Measurements from ENCODE around the gene GIMAP7. TPM values are rescaled to one million over a fixed set of nuclear protein-coding genes. Genes with fewer than 3 reads are reported as not detected.

The GIMAP7 gene
- total RNA-seq, 1 donor from 2014 or later: not detected

DNA sequence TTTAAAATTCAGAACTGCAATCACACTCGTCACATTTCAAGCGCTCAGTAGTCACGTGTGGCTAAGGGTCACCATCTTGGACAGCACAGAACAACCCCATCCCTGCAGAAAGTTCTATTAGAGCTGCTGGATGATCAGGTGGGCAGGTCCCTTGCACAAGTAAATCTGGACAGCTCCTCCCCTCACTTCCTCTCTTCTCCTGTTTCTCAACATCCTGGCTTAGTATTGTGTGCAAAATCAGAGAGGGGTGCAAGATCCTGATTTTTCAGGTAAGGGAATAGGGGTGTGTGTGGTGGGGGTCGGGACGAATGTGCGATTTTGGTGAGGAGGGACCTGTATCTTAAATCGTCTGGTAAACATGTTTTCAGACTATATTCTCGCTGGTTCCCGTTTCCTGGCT, 52.5 kb downstream of the GIMAP7 start, which contains the start of gene GIMAP4:
TSS of gene GIMAP4 (plus strand) at position 222 of the 400 bp plus-strand sequence. CDS start 2,512 bp downstream, outside the sequence.
- peaks cover 3% of the 10 kb centered on the region for H3K27me3 Mint-ChIP-seq
- H3K9me3 Mint-ChIP-seq: no peaks in the 10 kb centered on the region
- no peak within 1 kb of the TSS for H3K4me3 Mint-ChIP-seq
- TF ChIP-seq, protein P1, sequence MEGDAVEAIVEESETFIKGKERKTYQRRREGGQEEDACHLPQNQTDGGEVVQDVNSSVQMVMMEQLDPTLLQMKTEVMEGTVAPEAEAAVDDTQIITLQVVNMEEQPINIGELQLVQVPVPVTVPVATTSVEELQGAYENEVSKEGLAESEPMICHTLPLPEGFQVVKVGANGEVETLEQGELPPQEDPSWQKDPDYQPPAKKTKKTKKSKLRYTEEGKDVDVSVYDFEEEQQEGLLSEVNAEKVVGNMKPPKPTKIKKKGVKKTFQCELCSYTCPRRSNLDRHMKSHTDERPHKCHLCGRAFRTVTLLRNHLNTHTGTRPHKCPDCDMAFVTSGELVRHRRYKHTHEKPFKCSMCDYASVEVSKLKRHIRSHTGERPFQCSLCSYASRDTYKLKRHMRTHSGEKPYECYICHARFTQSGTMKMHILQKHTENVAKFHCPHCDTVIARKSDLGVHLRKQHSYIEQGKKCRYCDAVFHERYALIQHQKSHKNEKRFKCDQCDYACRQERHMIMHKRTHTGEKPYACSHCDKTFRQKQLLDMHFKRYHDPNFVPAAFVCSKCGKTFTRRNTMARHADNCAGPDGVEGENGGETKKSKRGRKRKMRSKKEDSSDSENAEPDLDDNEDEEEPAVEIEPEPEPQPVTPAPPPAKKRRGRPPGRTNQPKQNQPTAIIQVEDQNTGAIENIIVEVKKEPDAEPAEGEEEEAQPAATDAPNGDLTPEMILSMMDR (conservative IDR thresholded peaks at IDR 0.05): no peak
- H3K27ac Mint-ChIP-seq: no peak within 1 kb of the TSS
- no peak for DNase-seq (ENCODE audit: extremely low spot score, unreplicated experiment)
- no peaks in the 10 kb centered on the region for H3K4me1 Mint-ChIP-seq (ENCODE audit: unreplicated experiment)
- H3K36me3 Mint-ChIP-seq: no peaks in the 10 kb centered on the region

DNA sequence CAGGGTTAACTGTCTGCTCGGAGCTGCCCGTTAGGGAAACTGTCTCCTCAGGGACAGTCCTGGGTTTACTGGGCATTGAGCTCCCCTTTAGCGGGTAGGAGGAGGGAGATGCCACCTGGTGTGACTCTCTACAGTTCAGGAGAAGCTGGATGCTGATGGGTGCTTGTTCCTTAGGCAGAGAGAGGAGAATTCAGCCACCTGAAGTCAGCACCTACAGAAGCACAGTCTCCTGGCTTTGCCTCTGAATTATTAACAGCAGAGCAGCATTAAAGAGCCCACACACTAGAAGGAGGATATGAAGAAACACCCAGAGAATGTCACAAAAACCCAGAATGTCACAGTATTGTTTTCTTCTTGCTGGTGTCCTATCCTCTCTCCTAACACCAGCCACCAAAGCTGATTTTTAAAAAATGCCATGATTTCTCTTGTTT, 53.2 kb downstream of the GIMAP7 start:
- H3K27me3 Mint-ChIP-seq: peaks cover 3% of the 10 kb centered on the region
- H3K36me3 Mint-ChIP-seq: no peaks in the 10 kb centered on the region
- no peak overlapping the region for H3K27ac Mint-ChIP-seq
- no peak overlapping the region for H3K4me3 Mint-ChIP-seq
- H3K9me3 Mint-ChIP-seq: no peaks in the 10 kb centered on the region
- no peaks in the 10 kb centered on the region for H3K4me1 Mint-ChIP-seq (ENCODE audit: unreplicated experiment)
- TF ChIP-seq, protein P1 (conservative IDR thresholded peaks at IDR 0.05): no peak
- DNase-seq (ENCODE audit: extremely low spot score, unreplicated experiment): no peak

DNA sequence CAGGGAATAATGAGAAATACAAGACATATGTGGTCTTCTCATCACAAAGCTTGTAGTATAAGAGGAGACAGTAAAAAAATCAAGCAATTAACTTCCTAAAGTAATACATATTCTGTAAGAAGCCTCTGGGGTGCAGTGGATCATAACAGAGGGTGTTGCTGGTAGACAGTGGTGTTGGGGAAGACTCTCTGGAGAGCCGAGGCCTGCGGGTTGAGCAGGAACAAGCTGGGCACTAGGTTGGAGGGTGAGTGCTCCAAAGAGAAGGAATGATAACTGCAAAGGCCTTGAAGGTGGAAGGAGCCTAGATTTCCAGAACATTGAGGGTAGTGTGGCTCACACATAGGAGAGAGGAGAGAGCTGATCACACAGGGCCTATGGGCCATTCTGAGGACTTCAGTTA, 54.0 kb downstream of the GIMAP7 start:
- TF ChIP-seq, protein P1 (conservative IDR thresholded peaks at IDR 0.05): no peak
- Mint-ChIP-seq H3K27ac (no peak overlapping the region), H3K9me3 (no peaks in the 10 kb centered on the region), H3K36me3 (no peaks in the 10 kb centered on the region), H3K4me1 (ENCODE audit: unreplicated experiment) (no peaks in the 10 kb centered on the region), H3K27me3 (peaks cover 3% of the 10 kb centered on the region), H3K4me3 (no peak overlapping the region)
- DNase-seq (ENCODE audit: extremely low spot score, unreplicated experiment): no peak

DNA sequence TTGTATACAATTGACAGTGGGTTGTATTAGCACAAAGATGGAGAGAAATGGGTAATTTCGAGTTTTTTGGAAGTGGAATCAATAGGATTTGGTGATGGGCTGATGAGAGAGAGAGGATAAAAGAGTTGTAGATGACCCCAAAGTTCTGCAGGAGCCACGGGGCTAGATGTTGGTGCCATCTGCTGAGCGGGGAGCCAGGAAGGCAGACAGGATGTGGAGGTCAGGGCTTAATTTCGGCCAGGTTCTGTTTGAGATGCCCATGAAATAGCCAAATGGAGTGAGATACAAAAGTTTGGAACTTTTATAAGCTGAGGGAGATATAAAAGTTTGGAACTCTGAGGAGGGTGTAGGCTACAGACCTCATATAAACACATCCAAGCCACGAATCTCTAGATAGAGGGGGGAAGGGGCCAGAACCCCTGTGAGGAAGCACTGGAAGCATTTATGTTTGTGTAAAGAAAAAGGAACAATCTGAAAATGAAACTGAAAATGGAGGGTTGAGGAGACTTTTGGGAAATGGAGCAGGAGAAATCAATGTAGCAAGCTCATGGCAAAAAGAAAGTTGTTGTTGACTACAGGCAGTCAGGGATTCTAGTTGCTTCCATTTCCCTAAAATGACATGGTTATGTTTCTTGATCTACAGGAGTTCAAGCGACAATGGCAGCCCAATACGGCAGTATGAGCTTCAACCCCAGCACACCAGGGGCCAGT, 54.7 kb downstream of the GIMAP7 start:
- Mint-ChIP-seq H3K4me3 (no peak overlapping the region), H3K27me3 (peaks cover 3% of the 10 kb centered on the region)
- TF ChIP-seq, protein P1 (conservative IDR thresholded peaks at IDR 0.05): no peak

More for the DNA sequence above, 54.7 kb downstream of the GIMAP7 start:
- Mint-ChIP-seq H3K27ac (no peak overlapping the region), H3K9me3 (no peaks in the 10 kb centered on the region), H3K4me1 (ENCODE audit: unreplicated experiment) (no peaks in the 10 kb centered on the region), H3K36me3 (no peaks in the 10 kb centered on the region)
- no peak for DNase-seq (ENCODE audit: extremely low spot score, unreplicated experiment)

Other genes starting within 250 kb of the GIMAP7 start
- gene LRRC61, start 191.5 kb upstream of the GIMAP7 start, total RNA-seq (ENCODE audit: low replicate concordance): 13.0 and 17.7 TPM in 2 replicates
- 4.8 and 8.7 TPM in 2 replicates for gene ACTR3C, start 191.3 kb upstream of the GIMAP7 start, total RNA-seq (ENCODE audit: low replicate concordance)
- gene RARRES2, start 173.2 kb upstream of the GIMAP7 start, total RNA-seq (ENCODE audit: low replicate concordance): 16.3 and 109 TPM in 2 replicates
- 142 and 154 TPM in 2 replicates for gene REPIN1, start 146.1 kb upstream of the GIMAP7 start, total RNA-seq (ENCODE audit: low replicate concordance)
- 6.9 and 12.3 TPM in 2 replicates for gene ZNF775, start 135.5 kb upstream of the GIMAP7 start, total RNA-seq (ENCODE audit: low replicate concordance)
- gene GIMAP8, start 64.2 kb upstream of the GIMAP7 start, total RNA-seq (ENCODE audit: low replicate concordance): not detected in 2 replicates
- gene GIMAP4, start 52.5 kb downstream of the GIMAP7 start, total RNA-seq (ENCODE audit: low replicate concordance): not detected in 2 replicates
- not detected in 2 replicates for gene GIMAP6, start 117.5 kb downstream of the GIMAP7 start, total RNA-seq (ENCODE audit: low replicate concordance)
- gene GIMAP2, start 170.8 kb downstream of the GIMAP7 start, total RNA-seq (ENCODE audit: low replicate concordance): not detected in 2 replicates
- gene GIMAP1, start 201.7 kb downstream of the GIMAP7 start, total RNA-seq (ENCODE audit: low replicate concordance): not detected in 2 replicates
- gene GIMAP5, start 222.5 kb downstream of the GIMAP7 start, total RNA-seq (ENCODE audit: low replicate concordance): not detected in 2 replicates